GM18511 (cell line): ENCODE measurements around the gene ERCC2.

Experiments used
- ATAC-seq: cut with Tn5 transposase; IDR thresholded peaks from one replicate; pipeline ENCODE4 v1.9.1; 2021; ENCODE audit warnings: mild to moderate bottlenecking, moderate library complexity; ENCODE audit not compliant: unreplicated experiment

ERCC2 gene

GRCh38 chr19:45356760-45357444 is 13.5 kb downstream of the ERCC2 start:
- no peak for ATAC-seq

GRCh38 chr19:45355910-45356309 is 14.5 kb downstream of the ERCC2 start:
- no peak for ATAC-seq

- ATAC-seq: no peak
These were observed 15.0 kb downstream of the ERCC2 start for GRCh38 chr19:45355402-45355801.

GRCh38 chr19:45354241-45354842 is 16.0 kb downstream of the ERCC2 start:
- no peak for ATAC-seq

GRCh38 chr19:45352914-45353796 is 17.2 kb downstream of the ERCC2 start:
- no peak for ATAC-seq

GRCh38 chr19:45352471-45352870 is 17.9 kb downstream of the ERCC2 start:
- ATAC-seq: no peak

- no peak for ATAC-seq
These were observed 18.3 kb downstream of the ERCC2 start for GRCh38 chr19:45352062-45352461.

GRCh38 chr19:45351401-45351952 is 18.9 kb downstream of the ERCC2 start:
- ATAC-seq: no peak

GRCh38 chr19:45350477-45351058 is 19.8 kb downstream of the ERCC2 start:
- no peak for ATAC-seq

- ATAC-seq: no peak
These were observed 20.9 kb downstream of the ERCC2 start for GRCh38 chr19:45349430-45349941.

GRCh38 chr19:45349126-45349415 is 21.3 kb downstream of the ERCC2 start:
- ATAC-seq: no peak

- ATAC-seq: no peak
These were observed 21.8 kb downstream of the ERCC2 start for GRCh38 chr19:45348367-45349125.

- ATAC-seq: no peak
These were observed 22.6 kb downstream of the ERCC2 start for GRCh38 chr19:45347570-45348366.

GRCh38 chr19:45346449-45346848 is 23.9 kb downstream of the ERCC2 start:
- ATAC-seq: no peak

GRCh38 chr19:45345506-45345860 is 24.9 kb downstream of the ERCC2 start:
- ATAC-seq: no peak

- no peak for ATAC-seq
These were observed 25.5 kb downstream of the ERCC2 start for GRCh38 chr19:45344621-45345505.

- no peak for ATAC-seq
These were observed 27.5 kb downstream of the ERCC2 start for GRCh38 chr19:45342911-45343310.

- ATAC-seq: no peak
These were observed 29.4 kb downstream of the ERCC2 start for GRCh38 chr19:45340899-45341453.
